CD8-positive, alpha-beta memory T cell (primary cell): ENCODE results near the gene RNF40. TPM values are rescaled to one million over a fixed set of nuclear protein-coding genes. Genes with fewer than 3 reads are reported as not detected.
"Not testable (repeated sequence)": the region's sequence is repeated elsewhere in the genome, so short reads cannot be mapped to it uniquely, and the experiment has no call there.

Source experiments
- CTCF ChIA-PET: fragments of 350-600 bp; sonication (Branson Sonifier 250); formaldehyde crosslinking; loops from one replicate; lab custom pipeline; 2021; ENCODE audit warnings: antibody characterized with exemption; lab: Charles Lee
- POLR2A ChIA-PET: fragments of 350-600 bp; sonication (Branson Sonifier 250); formaldehyde crosslinking; loops from one replicate; lab custom pipeline; 2021; ENCODE audit warnings: antibody characterized with exemption; lab: Charles Lee
- DNase-seq, 5 donors: peaks; one replicate each; pipeline versions ENCODE4 v3.0.0 to v3.0.0-alpha.2; 2020 to 2022; ENCODE audit warnings: mixed read lengths in 1 of 5
- H3K27ac ChIP-seq: one replicate; pipeline ENCODE4 v1.7.0; 2013; ENCODE audit warnings: low read depth, mild to moderate bottlenecking, low read length, moderate library complexity
- H3K27me3 ChIP-seq: 2 replicates; pipeline ENCODE4 v1.7.0; 2013; ENCODE audit warnings: low read length, mild to moderate bottlenecking; ENCODE audit not compliant: insufficient read depth, poor library complexity, severe bottlenecking
- H3K36me3 ChIP-seq: 2 replicates; pipeline ENCODE4 v1.7.0; 2013; ENCODE audit warnings: mild to moderate bottlenecking, low read length, moderate library complexity; ENCODE audit not compliant: insufficient read depth
- H3K4me1 ChIP-seq: 2 replicates; pipeline ENCODE4 v1.7.0; 2013; ENCODE audit warnings: mild to moderate bottlenecking, low read length, moderate library complexity; ENCODE audit not compliant: insufficient read depth
- H3K4me3 ChIP-seq: 2 replicates; pipeline ENCODE4 v1.7.0; 2013; ENCODE audit warnings: mild to moderate bottlenecking, low read length
- H3K9me3 ChIP-seq: 2 replicates; pipeline ENCODE4 v1.7.0; 2013; ENCODE audit warnings: mild to moderate bottlenecking, low read length
- H3K27ac Mint-ChIP-seq, 8 donors: one replicate each; pipeline ENCODE4 v1.8.0; 2020 to 2021; ENCODE audit warnings: mixed read lengths in 8 of 8, mild to moderate bottlenecking in 6 of 8, inconsistent platforms in 3 of 8, moderate library complexity in 3 of 8
- H3K27me3 Mint-ChIP-seq, 2 donors: one replicate each; pipeline ENCODE4 v1.8.0; 2020 to 2021; ENCODE audit warnings: mixed read lengths in 2 of 2, mild to moderate bottlenecking in 1 of 2, moderate library complexity in 1 of 2
- H3K36me3 Mint-ChIP-seq, 3 donors: one replicate each; pipeline ENCODE4 v1.8.0; 2020 to 2021; ENCODE audit warnings: mixed read lengths in 3 of 3, inconsistent platforms in 1 of 3, mild to moderate bottlenecking in 1 of 3
- H3K4me1 Mint-ChIP-seq, 3 donors: one replicate each; pipeline ENCODE4 v1.8.0; 2020 to 2021; ENCODE audit warnings: mixed read lengths in 3 of 3, inconsistent platforms in 1 of 3, mild to moderate bottlenecking in 1 of 3
- H3K4me3 Mint-ChIP-seq, 7 donors: one replicate each; pipeline ENCODE4 v1.8.0; 2020 to 2021; ENCODE audit warnings: mixed read lengths in 7 of 7, mild to moderate bottlenecking in 6 of 7, moderate library complexity in 4 of 7, inconsistent platforms in 2 of 7
- H3K9me3 Mint-ChIP-seq, 5 donors: one replicate each; pipeline ENCODE4 v1.8.0; 2020 to 2022; ENCODE audit warnings: mixed read lengths in 5 of 5, mild to moderate bottlenecking in 3 of 5, moderate library complexity in 2 of 5, inconsistent platforms in 1 of 5
- polyA plus RNA-seq: library from polyadenylated mRNA; unstranded; fragments of 300-500 nt; fragmentation: Illumina TruSeq; gene quantifications from one replicate; pipeline ENCODE4 v1.2.3, GENCODE V29; 2021
- total RNA-seq, 2 experiments: library from RNA; stranded (reverse); gene quantifications; one replicate each; pipeline ENCODE4 v1.2.3, GENCODE V29; 2021

RNF40 gene
- total and polyA plus RNA-seq, 3 experiments from 2014 or later = 61.9 to 157 (median 152) TPM

DNA sequence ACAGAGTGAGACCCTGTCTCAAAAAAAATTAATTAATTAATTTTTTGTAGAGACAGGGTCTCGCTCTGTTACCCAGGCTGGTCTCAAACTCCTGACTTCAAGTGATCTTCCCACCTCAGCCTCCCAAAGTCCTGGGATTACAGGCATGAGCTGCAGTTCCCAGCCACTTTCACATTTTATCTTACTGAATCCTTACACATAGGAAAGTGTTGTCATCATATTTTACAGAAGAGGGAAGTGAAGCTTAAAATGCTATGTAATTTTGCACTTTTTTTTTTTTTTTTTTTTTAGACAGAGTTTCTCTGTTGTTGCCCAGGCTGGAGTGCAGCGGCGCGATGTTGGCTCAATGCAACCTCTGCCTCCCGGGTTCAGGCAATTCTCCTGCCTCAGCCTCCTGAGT is 46.0 kb downstream of the RNF40 start:
- Mint-ChIP-seq H3K4me1 (peaks cover 8 to 20% (median 17%) of the 10 kb centered on the region in 3 donors), H3K36me3 (no peaks in the 10 kb centered on the region), H3K4me3 (no peak overlapping the region), H3K27ac (no peak overlapping the region), H3K27me3 (peaks cover 0 to 4% of the 10 kb centered on the region in 2 donors), H3K9me3 (no peaks in the 10 kb centered on the region)
- Histone ChIP-seq H3K4me1 (peaks cover 12% of the 10 kb centered on the region), H3K36me3 (no peaks in the 10 kb centered on the region), H3K4me3 (no peak overlapping the region), H3K27ac (no peak overlapping the region), H3K27me3 (no peaks in the 10 kb centered on the region), H3K9me3 (no peaks in the 10 kb centered on the region)
- CTCF ChIA-PET = interaction anchor here (1.0 kb wide), 1 partner anchor 177 kb away, joined by 3 read pairs; no protein-coding TSS in a partner anchor
- POLR2A ChIA-PET = interaction anchor here (0.7 kb wide), 1 partner anchor 53 kb away, joined by 3 read pairs; no protein-coding TSS in a partner anchor
- no peak for DNase-seq

DNA sequence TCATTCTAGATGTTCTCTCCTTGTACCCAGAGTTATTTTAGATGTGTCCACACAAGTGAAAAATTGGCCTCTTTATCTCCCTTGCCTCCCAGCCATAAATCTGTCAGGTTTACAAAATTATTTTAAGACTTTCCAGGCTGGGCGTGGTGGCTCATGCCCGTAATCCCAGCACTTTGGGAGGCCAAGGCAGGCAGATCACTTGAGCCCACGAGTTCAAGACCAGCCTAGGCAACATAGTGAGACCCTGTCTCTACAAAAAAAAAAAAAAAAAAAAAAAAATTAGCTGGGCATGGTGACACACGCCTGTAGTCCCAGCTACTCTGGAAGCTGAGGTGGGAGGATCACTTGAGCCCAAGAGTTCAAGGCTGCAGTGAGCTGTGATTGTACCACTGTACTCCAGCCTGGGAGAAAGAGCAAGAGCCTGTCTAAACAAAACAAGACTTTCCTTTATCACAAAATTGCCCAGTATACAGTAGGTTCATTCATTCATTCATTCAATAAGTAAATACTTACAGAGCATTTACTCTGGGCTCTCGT is 46.8 kb downstream of the RNF40 start:
- H3K27me3 ChIP-seq, H3K9me3 ChIP-seq, H3K9me3 Mint-ChIP-seq, H3K27me3 Mint-ChIP-seq, H3K27ac ChIP-seq, H3K4me3 ChIP-seq, H3K36me3 Mint-ChIP-seq, H3K36me3 ChIP-seq, DNase-seq: not testable (repeated sequence)
- H3K4me1 ChIP-seq = peaks cover 19% of the 10 kb centered on the region
- Mint-ChIP-seq H3K4me1 (peaks cover 13 to 22% (median 18%) of the 10 kb centered on the region in 3 donors), H3K4me3 (peak overlapping the region in 1 of 7 donors; percentile 81), H3K27ac (peak overlapping the region in 2 of 8 donors; percentile 46 to 58)
- CTCF ChIA-PET = interaction anchor here (1.0 kb wide), 1 partner anchor 178 kb away, joined by 3 read pairs; no protein-coding TSS in a partner anchor
- POLR2A ChIA-PET = interaction anchor here (0.6 kb wide), 1 partner anchor 67 kb away, joined by 3 read pairs; no protein-coding TSS in a partner anchor

DNA sequence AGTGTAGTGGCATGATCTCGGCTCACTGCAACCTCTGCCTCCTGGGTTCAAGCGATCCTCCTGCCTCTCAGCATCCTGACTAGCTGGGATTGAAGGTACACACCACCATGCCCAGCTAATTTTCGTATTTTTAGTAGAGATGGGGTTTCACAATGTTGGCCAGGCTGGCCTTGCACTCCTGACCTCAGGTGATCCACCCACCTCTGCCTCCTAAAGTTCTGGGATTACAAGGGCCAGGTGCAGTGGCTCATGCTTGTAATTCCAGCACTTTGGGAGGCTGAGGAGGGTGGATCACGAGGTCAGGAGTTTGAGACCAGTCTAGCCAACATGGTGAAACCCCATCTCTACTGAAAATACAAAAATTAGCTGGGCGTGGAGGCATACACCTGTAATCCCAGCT is 47.6 kb downstream of the RNF40 start:
- H3K36me3 Mint-ChIP-seq, H3K27ac ChIP-seq, H3K9me3 ChIP-seq, CTCF ChIA-PET, H3K4me3 ChIP-seq, H3K27me3 ChIP-seq, H3K27me3 Mint-ChIP-seq, DNase-seq, H3K9me3 Mint-ChIP-seq, H3K27ac Mint-ChIP-seq, H3K36me3 ChIP-seq: not testable (repeated sequence)
- peaks cover 22% of the 10 kb centered on the region for H3K4me1 ChIP-seq
- POLR2A ChIA-PET = interaction anchor here (0.6 kb wide), 1 partner anchor 68 kb away, joined by 3 read pairs; no protein-coding TSS in a partner anchor
- Mint-ChIP-seq H3K4me3 (peak overlapping the region in 1 of 7 donors; percentile 81), H3K4me1 (peaks cover 17 to 27% (median 21%) of the 10 kb centered on the region in 3 donors)

DNA sequence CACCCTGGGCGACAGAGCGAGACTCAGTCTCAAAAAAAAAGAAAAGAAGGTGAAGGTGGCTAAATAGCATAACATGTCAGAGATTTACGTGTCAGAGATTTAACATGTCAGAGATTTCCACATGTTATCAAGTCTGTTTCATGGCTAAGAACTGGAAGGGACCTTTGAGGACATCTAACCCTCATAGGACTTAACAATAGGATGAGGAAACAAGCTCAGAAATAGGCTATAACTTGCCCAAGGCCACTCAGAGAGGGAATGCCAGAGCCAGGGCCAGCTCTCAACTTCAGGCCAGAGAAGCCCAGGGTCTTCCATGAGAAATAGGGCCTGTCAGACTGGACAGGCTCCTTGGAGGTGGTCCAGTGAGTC is 51.7 kb downstream of the RNF40 start:
- Mint-ChIP-seq H3K27ac (peak overlapping the region; percentile 69 to 96 (median 90)), H3K4me3 (peak overlapping the region; percentile 77 to 91 (median 87)), H3K9me3 (no peaks in the 10 kb centered on the region), H3K4me1 (peaks cover 7 to 13% (median 13%) of the 10 kb centered on the region in 3 donors), H3K27me3 (no peaks in the 10 kb centered on the region), H3K36me3 (no peaks in the 10 kb centered on the region)
- no peaks in the 10 kb centered on the region for H3K36me3 ChIP-seq
- peak overlapping the region; percentile 79 for H3K27ac ChIP-seq
- H3K27me3 ChIP-seq = no peaks in the 10 kb centered on the region
- H3K4me3 ChIP-seq = peak overlapping the region; percentile 59
- POLR2A ChIA-PET = interaction anchor here (1.1 to 4.1 kb wide), 6 partner anchors 8 to 261 kb away, joined by 3 to 21 read pairs (median 3); partner anchors contain the start of genes PRR14, ZNF646 and ZNF668
- H3K9me3 ChIP-seq = no peaks in the 10 kb centered on the region
- no peak for DNase-seq
- CTCF ChIA-PET = interaction anchor here (0.7 to 2.3 kb wide), 15 partner anchors 9 to 155 kb away, joined by 3 to 26 read pairs (median 3); partner anchors contain the start of gene FBRS
- H3K4me1 ChIP-seq = peaks cover 13% of the 10 kb centered on the region

DNA sequence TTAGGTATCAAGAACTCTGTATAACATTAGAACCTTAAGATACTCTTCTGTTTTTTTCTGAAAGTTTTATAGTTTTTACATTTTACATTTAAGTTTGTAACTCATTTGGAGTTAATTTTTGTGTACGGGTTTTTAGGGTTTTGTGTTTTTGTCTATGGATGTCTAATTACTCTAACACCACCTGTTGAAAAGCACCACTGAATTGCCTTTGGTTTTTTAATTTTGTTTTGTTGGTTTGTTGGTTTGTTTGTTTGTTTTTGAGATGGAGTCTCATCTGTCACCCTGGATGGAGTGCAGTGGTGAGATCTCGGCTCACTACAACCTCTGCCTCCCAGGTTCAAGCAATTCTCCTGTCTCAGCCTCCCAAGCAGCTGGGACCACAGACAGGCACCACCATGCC is 54.6 kb downstream of the RNF40 start:
- no peak overlapping the region for H3K4me3 Mint-ChIP-seq
- peaks cover 7 to 13% (median 13%) of the 10 kb centered on the region in 3 donors for H3K4me1 Mint-ChIP-seq
- Histone ChIP-seq H3K9me3 (no peaks in the 10 kb centered on the region), H3K27me3 (no peaks in the 10 kb centered on the region), H3K4me1 (peaks cover 13% of the 10 kb centered on the region), H3K4me3 (no peak overlapping the region), H3K27ac (no peak overlapping the region), H3K36me3 (no peaks in the 10 kb centered on the region)
- no peaks in the 10 kb centered on the region for H3K27me3 Mint-ChIP-seq
- CTCF ChIA-PET = interaction anchor here (2.3 kb wide), 1 partner anchor 85 kb away, joined by 11 read pairs; no protein-coding TSS in a partner anchor
- H3K9me3 Mint-ChIP-seq = no peaks in the 10 kb centered on the region
- POLR2A ChIA-PET = interaction anchor here (1.1 to 4.1 kb wide), 2 partner anchors 11 to 14 kb away, joined by 4 to 21 read pairs; no protein-coding TSS in a partner anchor
- no peak for DNase-seq
- H3K27ac Mint-ChIP-seq = no peak overlapping the region
- H3K36me3 Mint-ChIP-seq = no peaks in the 10 kb centered on the region

DNA sequence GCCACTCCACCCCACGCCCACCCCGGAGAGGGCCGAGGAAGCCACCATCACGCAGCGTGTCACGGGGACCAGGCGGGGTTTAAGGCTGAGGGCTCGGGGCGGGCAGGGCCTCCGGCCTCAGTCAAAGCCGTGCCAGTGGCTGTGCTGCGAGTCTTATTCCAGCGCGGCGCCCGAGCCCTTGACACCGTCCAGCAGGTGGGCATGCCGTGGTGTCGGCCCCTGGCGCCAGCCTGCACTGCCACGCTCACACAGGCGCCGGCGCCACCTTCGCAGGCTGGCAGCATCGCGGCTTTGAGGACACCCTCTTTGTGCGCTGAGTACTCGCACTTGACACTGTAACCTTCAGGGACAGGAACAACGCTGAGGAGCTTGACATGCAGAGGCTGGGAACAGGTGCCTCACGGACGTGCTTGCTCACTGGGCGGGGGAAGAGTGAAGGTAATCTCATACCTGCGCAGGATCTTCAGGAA is 58.9 kb downstream of the RNF40 start:
- Histone ChIP-seq H3K9me3 (no peaks in the 10 kb centered on the region), H3K36me3 (no peaks in the 10 kb centered on the region), H3K4me1 (no peaks in the 10 kb centered on the region), H3K27ac (no peak overlapping the region), H3K27me3 (no peaks in the 10 kb centered on the region), H3K4me3 (no peak overlapping the region)
- Mint-ChIP-seq H3K27ac (no peak overlapping the region), H3K4me1 (no peaks in the 10 kb centered on the region), H3K27me3 (peaks cover under 1 to 4% of the 10 kb centered on the region in 2 donors), H3K9me3 (no peaks in the 10 kb centered on the region), H3K36me3 (no peaks in the 10 kb centered on the region), H3K4me3 (no peak overlapping the region)
- no peak for DNase-seq
- ChIA-PET POLR2A (no interaction called here), CTCF (no interaction called here)

DNA sequence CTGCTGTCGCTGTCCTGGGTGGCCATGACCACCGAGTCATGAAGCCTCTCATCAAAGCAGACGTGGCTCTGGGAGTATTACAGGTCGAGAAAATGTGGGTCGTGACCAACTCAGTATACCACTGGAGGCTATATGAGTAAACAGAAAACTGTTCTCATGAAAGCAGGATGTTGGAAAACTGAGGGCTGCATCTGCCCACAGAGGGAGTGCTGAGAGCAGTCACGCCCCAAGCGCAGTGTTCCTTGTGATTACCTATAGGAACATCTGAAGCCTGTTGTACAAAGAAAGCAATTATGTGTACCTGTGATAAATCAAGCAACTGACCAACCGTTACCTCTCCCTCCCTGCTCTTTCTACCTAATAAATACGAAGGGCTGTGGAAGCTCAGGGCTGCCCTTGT is 59.3 kb downstream of the RNF40 start:
- H3K27me3 Mint-ChIP-seq, H3K4me3 ChIP-seq, H3K4me1 ChIP-seq, H3K27ac ChIP-seq, CTCF ChIA-PET, DNase-seq, H3K9me3 Mint-ChIP-seq, H3K27me3 ChIP-seq, H3K9me3 ChIP-seq, H3K27ac Mint-ChIP-seq, H3K4me1 Mint-ChIP-seq, POLR2A ChIA-PET, H3K36me3 Mint-ChIP-seq, H3K4me3 Mint-ChIP-seq, H3K36me3 ChIP-seq: not testable (repeated sequence)

DNA sequence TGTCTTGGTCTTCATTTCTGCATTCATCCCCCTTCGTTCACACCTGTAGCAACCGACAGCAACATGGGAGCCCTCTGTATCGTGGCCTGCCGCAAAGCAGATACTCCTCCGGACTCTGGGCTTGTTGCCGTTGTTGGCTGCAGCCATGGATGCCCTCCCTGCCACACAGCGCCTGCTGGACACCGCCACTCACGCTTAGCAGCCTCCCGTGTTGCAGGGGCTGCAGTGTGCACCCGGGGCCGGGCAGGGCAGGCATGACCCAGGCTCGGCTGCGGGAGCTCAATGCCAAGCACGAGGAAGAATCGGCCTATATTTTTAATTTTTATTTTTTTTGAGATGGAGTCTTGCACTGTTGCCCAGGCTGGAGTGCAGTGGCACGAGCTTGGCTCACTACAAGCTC is 59.8 kb downstream of the RNF40 start:
- Mint-ChIP-seq H3K27ac (no peak overlapping the region), H3K4me1 (no peaks in the 10 kb centered on the region), H3K9me3 (no peaks in the 10 kb centered on the region), H3K4me3 (no peak overlapping the region), H3K27me3 (peaks cover 2 to 9% of the 10 kb centered on the region in 2 donors), H3K36me3 (no peaks in the 10 kb centered on the region)
- Histone ChIP-seq H3K9me3 (no peaks in the 10 kb centered on the region), H3K36me3 (no peaks in the 10 kb centered on the region), H3K27ac (no peak overlapping the region), H3K4me3 (no peak overlapping the region), H3K4me1 (no peaks in the 10 kb centered on the region), H3K27me3 (no peaks in the 10 kb centered on the region)
- ChIA-PET POLR2A (no interaction called here), CTCF (interaction anchor here (1.9 kb wide), 1 partner anchor 8 kb away, joined by 8 read pairs; no protein-coding TSS in a partner anchor)
- DNase-seq = no peak
